HepG2 (cell line): ENCODE measurements around the gene SGCE. TPM values are rescaled to one million over a fixed set of nuclear protein-coding genes. Genes with fewer than 3 reads are reported as not detected.

Source experiments
- BCLAF1 ChIP-seq: fragments of 450-650 bp; IDR thresholded peaks from 2 replicates; pipeline ENCODE4 v1.6.1; 2017; ENCODE audit warnings: mild to moderate bottlenecking
- EEA1 ChIP-seq: sonication (generic); formaldehyde crosslinking; IDR thresholded peaks from 2 replicates; pipeline ENCODE4 v1.5.1; 2020; ENCODE audit warnings: mild to moderate bottlenecking, missing genetic modification reagents, borderline replicate concordance
- SNAI1 ChIP-seq: sonication (generic); formaldehyde crosslinking; IDR thresholded peaks from 2 replicates; pipeline ENCODE4 v1.5.0; 2020; ENCODE audit warnings: mild to moderate bottlenecking, missing genetic modification reagents, borderline replicate concordance
- STAT5B ChIP-seq: sonication (generic); formaldehyde crosslinking; IDR thresholded peaks from 2 replicates; pipeline ENCODE4 v1.4.0; 2020; ENCODE audit warnings: missing genetic modification reagents
- SUZ12 ChIP-seq: fragments of 150-350 bp; IDR thresholded peaks from 2 replicates; pipeline ENCODE4 v1.6.1; 2014; ENCODE audit warnings: low read depth, low read length
- THAP9 ChIP-seq: sonication (generic); formaldehyde crosslinking; IDR thresholded peaks from 2 replicates; pipeline ENCODE4; 2020; ENCODE audit warnings: missing genetic modification reagents, mild to moderate bottlenecking, borderline replicate concordance
- ZBTB26 ChIP-seq: IDR thresholded peaks from 2 replicates; pipeline ENCODE4 v1.6.1; 2016; ENCODE audit warnings: missing compliant biosample characterization, missing genetic modification reagents, borderline replicate concordance
- ZNF530 ChIP-seq: sonication (generic); formaldehyde crosslinking; IDR thresholded peaks from 2 replicates; pipeline ENCODE4 v1.5.0; 2020; ENCODE audit warnings: low read depth, mild to moderate bottlenecking, missing genetic modification reagents
- ZNF546 ChIP-seq: sonication (generic); formaldehyde crosslinking; conservative IDR thresholded peaks from 2 replicates; pipeline ENCODE4 v1.8.1; 2023; ENCODE audit warnings: mild to moderate bottlenecking, missing genetic modification reagents
- polyA plus RNA-seq, 8 experiments: library from polyadenylated mRNA; depleted of rRNA in 3 of 8; stranded (reverse) in 7 of 8; unstranded in 1 of 8; fragments of >200 nt; fragmentation: Illumina TruSeq in 4 of 8; extraction: Trizol in 4 of 8; gene quantifications; 2 replicates each; pipeline versions ENCODE4 v1.2.1 to v1.2.3, GENCODE V29; 2011 to 2016; ENCODE audit warnings: low read depth in 4 of 8, missing spikeins in 1 of 8, mixed read lengths in 1 of 8; ENCODE audit not compliant: insufficient read depth in 1 of 8
- total RNA-seq, 5 experiments: library from RNA; depleted of rRNA; stranded (reverse); fragments of >200 nt; fragmentation: Illumina TruSeq; extraction: Trizol; gene quantifications; 2 replicates each; pipeline ENCODE4 v1.2.3, GENCODE V29; 2016; ENCODE audit warnings: low read depth in 1 of 5

The SGCE gene
- total and polyA plus RNA-seq, 2 of the 13 experiments (the other 11 are each of a cell fraction or from before 2014, with no cell fraction given), result 52.3 to 71.1 TPM

GRCh38 chr7:94615666-94616065 is 40.3 kb downstream of the SGCE start (continued):
- TF ChIP-seq BCLAF1, result no peak
- TF ChIP-seq SUZ12, result no peak
- no peak for TF ChIP-seq EEA1 (CRISPR knock-in tag)
- TF ChIP-seq ZBTB26 (CRISPR knock-in tag), result no peak
- no peak for TF ChIP-seq ZNF530
- no peak for TF ChIP-seq ZNF546 (CRISPR knock-in tag)
- TF ChIP-seq THAP9, result no peak
- TF ChIP-seq STAT5B, result no peak
- no peak for TF ChIP-seq SNAI1 (CRISPR knock-in tag)
